Naive thymus-derived CD4-positive, alpha-beta T cell (primary cell): Measurements from ENCODE around the gene JUNB. TPM values are rescaled to one million over a fixed set of nuclear protein-coding genes. Genes with fewer than 3 reads are reported as not detected.

ENCODE experiments used
- ATAC-seq: fragments of 150-1000 bp; cut with Tn5 transposase; 2 replicates; pipeline ENCODE4 v1.10.0; 2021; ENCODE audit warnings: mild to moderate bottlenecking, moderate library complexity
- CTCF ChIA-PET: fragments of 350-600 bp; sonication (Branson Sonifier 250); formaldehyde crosslinking; loops from one replicate; lab custom pipeline; 2021; ENCODE audit warnings: antibody characterized with exemption; lab: Charles Lee
- POLR2A ChIA-PET: fragments of 350-600 bp; sonication (Branson Sonifier 250); formaldehyde crosslinking; loops from one replicate; lab custom pipeline; 2021; ENCODE audit warnings: antibody characterized with exemption, inconsistent platforms; lab: Charles Lee
- DNase-seq, 9 donors: peaks; one replicate each; pipeline versions ENCODE4 v3.0.0 to v3.0.0-alpha.2; 2020 to 2022; ENCODE audit warnings: mixed read lengths in 1 of 9
- H3K27ac ChIP-seq: one replicate; pipeline ENCODE4 v1.7.0; 2013; ENCODE audit warnings: mild to moderate bottlenecking, low read depth, low read length, moderate library complexity
- H3K27me3 ChIP-seq, 2 donors: one replicate each; pipeline ENCODE4 v1.7.0; 2013; ENCODE audit warnings: low read length in 2 of 2, mild to moderate bottlenecking in 2 of 2, moderate library complexity in 2 of 2; ENCODE audit not compliant: control insufficient read depth in 2 of 2, insufficient read depth in 2 of 2
- H3K36me3 ChIP-seq, 3 experiments: 1 replicate in 2 of 3; 2 replicates in 1 of 3; pipeline ENCODE4 v1.7.0; 2013; ENCODE audit warnings: low read length in 3 of 3, mild to moderate bottlenecking in 3 of 3, moderate library complexity in 1 of 3; ENCODE audit not compliant: insufficient read depth in 3 of 3, control insufficient read depth in 2 of 3
- H3K4me1 ChIP-seq, 2 donors: one replicate each; pipeline ENCODE4 v1.7.0; 2013; ENCODE audit warnings: low read length in 2 of 2, mild to moderate bottlenecking in 2 of 2, moderate library complexity in 1 of 2; ENCODE audit not compliant: control insufficient read depth in 2 of 2, insufficient read depth in 2 of 2
- H3K4me3 ChIP-seq: 2 replicates; pipeline ENCODE4 v1.7.0; 2013; ENCODE audit warnings: mild to moderate bottlenecking, low read length
- H3K9me3 ChIP-seq, 3 experiments: 1 replicate in 2 of 3; 2 replicates in 1 of 3; pipeline ENCODE4 v1.7.0; 2013; ENCODE audit warnings: low read length in 3 of 3; ENCODE audit not compliant: control insufficient read depth in 2 of 3
- H3K27ac Mint-ChIP-seq, 9 donors: one replicate each; pipeline ENCODE4 v1.8.0; 2020 to 2022; ENCODE audit warnings: mixed read lengths in 9 of 9, mild to moderate bottlenecking in 8 of 9, moderate library complexity in 5 of 9, inconsistent platforms in 2 of 9
- H3K27me3 Mint-ChIP-seq, 5 donors: one replicate each; pipeline ENCODE4 v1.8.0; 2021 to 2022; ENCODE audit warnings: mixed read lengths in 5 of 5, mild to moderate bottlenecking in 1 of 5
- H3K36me3 Mint-ChIP-seq, 5 donors: one replicate each; pipeline ENCODE4 v1.8.0; 2020 to 2022; ENCODE audit warnings: mixed read lengths in 5 of 5, mild to moderate bottlenecking in 3 of 5, inconsistent platforms in 1 of 5
- H3K4me1 Mint-ChIP-seq, 7 donors: one replicate each; pipeline ENCODE4 v1.8.0; 2020 to 2022; ENCODE audit warnings: mixed read lengths in 7 of 7, mild to moderate bottlenecking in 3 of 7, inconsistent platforms in 1 of 7
- H3K4me3 Mint-ChIP-seq, 10 donors: one replicate each; pipeline ENCODE4 v1.8.0; 2020 to 2022; ENCODE audit warnings: mild to moderate bottlenecking in 10 of 10, mixed read lengths in 10 of 10, moderate library complexity in 6 of 10, inconsistent platforms in 2 of 10
- H3K9me3 Mint-ChIP-seq, 11 donors: one replicate each; pipeline ENCODE4 v1.8.0; 2020 to 2022; ENCODE audit warnings: mixed read lengths in 11 of 11, mild to moderate bottlenecking in 4 of 11, inconsistent platforms in 1 of 11, moderate library complexity in 1 of 11
- intact Hi-C, 2 donors: fragments of 100-400 bp; cut with micrococcal nuclease; formaldehyde crosslinking; loops; one replicate each; pipeline ENCODE4 v1.15.1; 2023
- polyA plus RNA-seq, 2 donors: library from polyadenylated mRNA; unstranded; fragments of 300-500 nt; fragmentation: Illumina TruSeq; gene quantifications; one replicate each; pipeline ENCODE4 v1.2.3, GENCODE V29; 2021
- total RNA-seq, 6 experiments: library from RNA in 5 of 6; stranded (reverse) in 5 of 6; gene quantifications; 1 replicate in 5 of 6; 2 replicates in 1 of 6; pipeline ENCODE4 v1.2.3 and lab custom pipeline; 2021 to 2026

JUNB gene
- total and polyA plus RNA-seq, 7 experiments from 2014 or later: 107 to 2,198 (median 690) TPM

GRCh38 chr19:12782424-12783290 lies 8.6 kb upstream of the JUNB start:
- Mint-ChIP-seq H3K9me3 (peaks cover 0 to 6% (median 0%) of the 10 kb centered on the region in 11 donors), H3K27me3 (no peaks in the 10 kb centered on the region), H3K4me3 (peak overlapping the region; percentile 76 to 96 (median 86)), H3K4me1 (peaks cover 14 to 40% (median 31%) of the 10 kb centered on the region in 7 donors), H3K36me3 (no peaks in the 10 kb centered on the region), H3K27ac (peak overlapping the region in 4 of 9 donors; percentile 88 to 99 (median 93))
- peak; percentile 81 for ATAC-seq
- Histone ChIP-seq H3K36me3 (no peaks in the 10 kb centered on the region), H3K27me3 (no peaks in the 10 kb centered on the region), H3K27ac (peak overlapping the region; percentile 98), H3K9me3 (no peaks in the 10 kb centered on the region), H3K4me3 (peak overlapping the region; percentile 58), H3K4me1 (peaks cover 33 to 57% of the 10 kb centered on the region in 2 donors)
- CTCF ChIA-PET: interaction anchor here (0.5 to 2.3 kb wide), 5 partner anchors 9 to 1656 kb away, joined by 3 to 24 read pairs (median 4); partner anchors contain the start of gene JUNB
- peak in 8 of 9 donors; percentile 93 to 99 (median 98) for DNase-seq
- POLR2A ChIA-PET: interaction anchor here (0.6 to 12.9 kb wide), 14 partner anchors 12 to 488 kb away, joined by 3 to 621 read pairs (median 3); partner anchors contain the start of genes DHPS, JUNB, RNASEH2A and THSD8
- intact Hi-C loops: loop anchor here (1.0 to 5.0 kb wide), 4 partner anchors 8 to 1585 kb away; partner anchors contain the start of gene JUNB (in 1 of the 2)

GRCh38 chr19:12783291-12783848 lies 7.9 kb upstream of the JUNB start:
- intact Hi-C loops: loop anchor here in 1 of 2 donors (2.0 to 5.0 kb wide), 2 partner anchors 369 to 1584 kb away; no protein-coding TSS in a partner anchor
- ATAC-seq: no peak

DNA sequence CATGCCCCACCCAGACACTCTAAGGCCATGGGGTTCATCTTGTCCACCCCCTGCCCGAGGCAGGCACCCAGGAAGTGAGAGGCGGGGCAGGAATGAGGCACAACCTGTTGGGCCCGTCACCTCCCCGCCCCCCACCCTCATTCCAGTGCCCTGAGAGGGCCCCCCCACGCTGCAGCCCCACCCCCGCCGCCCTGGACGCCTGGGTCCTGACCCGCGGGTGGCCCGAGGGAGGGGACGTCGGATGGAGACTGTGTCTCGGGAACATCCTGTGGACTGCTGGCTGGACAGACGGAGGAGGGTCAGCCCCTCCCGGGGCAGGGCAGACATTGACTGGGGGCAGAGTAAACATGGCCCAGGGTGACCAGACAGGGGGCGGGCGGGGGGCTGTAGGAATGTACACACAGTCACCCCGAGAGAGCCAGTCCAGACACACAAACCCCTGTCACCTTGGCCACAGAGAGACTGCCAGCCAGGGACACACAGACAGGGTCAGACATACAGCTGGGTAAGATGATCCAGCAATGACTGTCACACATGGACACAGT lies 7.4 kb upstream of the JUNB start:
- Mint-ChIP-seq H3K4me1 (peaks cover 8 to 35% (median 30%) of the 10 kb centered on the region in 7 donors), H3K27me3 (no peaks in the 10 kb centered on the region), H3K4me3 (peak overlapping the region in 9 of 10 donors; percentile 61 to 85 (median 72)), H3K9me3 (peaks cover 0 to 7% (median 0%) of the 10 kb centered on the region in 11 donors), H3K36me3 (no peaks in the 10 kb centered on the region), H3K27ac (peak overlapping the region in 1 of 9 donors; percentile 99)
- CTCF ChIA-PET: interaction anchor here (2.0 kb wide), 1 partner anchor 8 kb away, joined by 24 read pairs; the partner anchor contains the start of gene JUNB
- H3K4me1 ChIP-seq: peaks cover 38 to 51% of the 10 kb centered on the region in 2 donors
- intact Hi-C loops: loop anchor here in 1 of 2 donors (2.0 to 5.0 kb wide), 2 partner anchors 369 to 1583 kb away; no protein-coding TSS in a partner anchor
- H3K27ac ChIP-seq: peak overlapping the region; percentile 98
- no peaks in the 10 kb centered on the region for H3K36me3 ChIP-seq
- no peaks in the 10 kb centered on the region for H3K9me3 ChIP-seq
- H3K27me3 ChIP-seq: no peaks in the 10 kb centered on the region
- no peak overlapping the region for H3K4me3 ChIP-seq
- ATAC-seq: no peak
- DNase-seq: peak in 2 of 9 donors; percentile 35
- POLR2A ChIA-PET: interaction anchor here (2.7 to 12.9 kb wide), 2 partner anchors 10 to 17 kb away, joined by 11 to 621 read pairs; partner anchors contain the start of gene JUNB

More at GRCh38 chr19:12783291-12783848, 7.9 kb upstream of the JUNB start:
- Histone ChIP-seq H3K4me3 (no peak overlapping the region), H3K27ac (peak overlapping the region; percentile 98), H3K27me3 (no peaks in the 10 kb centered on the region), H3K9me3 (no peaks in the 10 kb centered on the region), H3K4me1 (peaks cover 33 to 55% of the 10 kb centered on the region in 2 donors), H3K36me3 (no peaks in the 10 kb centered on the region)
- Mint-ChIP-seq H3K4me3 (peak overlapping the region; percentile 61 to 85 (median 72)), H3K9me3 (peaks cover 0 to 6% (median 0%) of the 10 kb centered on the region in 11 donors), H3K27ac (peak overlapping the region in 1 of 9 donors; percentile 99), H3K4me1 (peaks cover 12 to 38% (median 32%) of the 10 kb centered on the region in 7 donors), H3K27me3 (no peaks in the 10 kb centered on the region), H3K36me3 (no peaks in the 10 kb centered on the region)
- ChIA-PET CTCF (interaction anchor here (0.9 to 2.3 kb wide), 3 partner anchors 9 to 18 kb away, joined by 3 to 24 read pairs (median 17); partner anchors contain the start of gene JUNB), POLR2A (interaction anchor here (0.8 to 12.9 kb wide), 6 partner anchors 11 to 167 kb away, joined by 3 to 621 read pairs (median 8); partner anchors contain the start of genes JUNB and RNASEH2A)
- DNase-seq: peak in 2 of 9 donors; percentile 52 to 68

- ChIA-PET POLR2A (interaction anchor here (12.9 kb wide), 1 partner anchor 10 kb away, joined by 621 read pairs; the partner anchor contains the start of gene JUNB), CTCF (no interaction called here)
- no peaks in the 10 kb centered on the region for H3K9me3 ChIP-seq
- H3K27ac Mint-ChIP-seq: no peak overlapping the region
- no peaks in the 10 kb centered on the region for H3K36me3 Mint-ChIP-seq
- no peaks in the 10 kb centered on the region for H3K27me3 ChIP-seq
- intact Hi-C loops: loop anchor here in 1 of 2 donors (5.0 kb wide), 1 partner anchor 1583 kb away; no protein-coding TSS in a partner anchor
- no peak overlapping the region for H3K4me3 ChIP-seq
- H3K9me3 Mint-ChIP-seq: peaks cover 0 to 7% (median 0%) of the 10 kb centered on the region in 11 donors
- H3K36me3 ChIP-seq: no peaks in the 10 kb centered on the region
- peak overlapping the region; percentile 98 for H3K27ac ChIP-seq
- peaks cover 42 to 53% of the 10 kb centered on the region in 2 donors for H3K4me1 ChIP-seq
- no peaks in the 10 kb centered on the region for H3K27me3 Mint-ChIP-seq
- ATAC-seq: no peak
- H3K4me3 Mint-ChIP-seq: no peak overlapping the region
- peak in 7 of 9 donors; percentile 45 to 69 (median 55) for DNase-seq
- peaks cover 13 to 35% (median 30%) of the 10 kb centered on the region in 7 donors for H3K4me1 Mint-ChIP-seq
These were observed 6.9 kb upstream of the JUNB start for GRCh38 chr19:12784394-12784870.

DNA sequence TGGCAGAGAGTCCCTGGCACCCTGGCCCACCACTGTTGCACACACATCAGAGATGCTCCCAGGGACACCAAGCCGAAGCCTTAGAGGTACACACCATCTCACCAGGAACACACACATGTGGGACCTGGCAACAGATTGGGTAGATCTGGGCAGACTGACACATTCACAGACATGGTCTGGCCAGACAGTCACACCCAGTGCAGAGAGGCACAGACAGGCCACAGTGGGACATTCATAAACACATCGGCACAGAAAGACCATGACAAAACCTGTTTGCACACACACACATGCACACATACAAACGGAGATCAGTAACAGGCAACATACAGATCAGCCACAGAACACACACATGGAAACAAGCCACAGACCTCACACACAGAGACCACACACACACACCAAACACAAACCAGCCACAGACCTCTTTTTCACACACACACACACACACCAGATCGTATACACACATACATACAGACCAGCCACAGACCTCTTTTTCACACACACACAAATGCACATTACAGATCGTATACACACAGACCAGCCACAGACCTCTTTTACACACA lies 6.3 kb upstream of the JUNB start:
- POLR2A ChIA-PET: interaction anchor here (1.1 to 1.5 kb wide), 2 partner anchors 7 to 9 kb away, joined by 4 to 10 read pairs; no protein-coding TSS in a partner anchor

More for the DNA sequence above, 6.3 kb upstream of the JUNB start:
- Histone ChIP-seq H3K27me3 (no peaks in the 10 kb centered on the region), H3K4me1 (peaks cover 41 to 53% of the 10 kb centered on the region in 2 donors), H3K4me3 (no peak overlapping the region), H3K9me3 (no peaks in the 10 kb centered on the region), H3K27ac (peak overlapping the region; percentile 98), H3K36me3 (no peaks in the 10 kb centered on the region)
- Mint-ChIP-seq H3K4me1 (peaks cover 13 to 31% (median 27%) of the 10 kb centered on the region in 7 donors), H3K4me3 (no peak overlapping the region), H3K27ac (no peak overlapping the region), H3K36me3 (no peaks in the 10 kb centered on the region), H3K9me3 (peaks cover 0 to 7% (median 0%) of the 10 kb centered on the region in 11 donors), H3K27me3 (no peaks in the 10 kb centered on the region)
- intact Hi-C loops: loop anchor here in 1 of 2 donors (5.0 kb wide), 1 partner anchor 1582 kb away; no protein-coding TSS in a partner anchor
- ATAC-seq (no peak), DNase-seq (peak in 7 of 9 donors; percentile 36 to 67 (median 45))
- CTCF ChIA-PET: no interaction called here
